ENCODE results near the gene MUC5AC.

DNA sequence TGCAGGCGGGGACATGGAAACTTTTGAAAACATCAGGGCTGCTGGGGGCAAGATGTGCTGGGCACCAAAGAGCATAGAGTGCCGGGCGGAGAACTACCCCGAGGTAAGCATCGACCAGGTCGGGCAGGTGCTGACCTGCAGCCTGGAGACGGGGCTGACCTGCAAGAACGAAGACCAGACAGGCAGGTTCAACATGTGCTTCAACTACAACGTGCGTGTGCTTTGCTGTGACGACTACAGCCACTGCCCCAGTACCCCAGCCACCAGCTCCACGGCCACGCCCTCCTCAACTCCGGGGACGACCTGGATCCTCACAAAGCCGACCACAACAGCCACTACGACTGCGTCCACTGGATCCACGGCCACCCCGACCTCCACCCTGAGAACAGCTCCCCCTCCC lies 84.5 kb downstream of the MUC5AC start:
- TF ChIP-seq CTCF (conservative IDR thresholded peaks at IDR 0.05; ENCODE audit: low read depth, low read length) = no peak
- no peak for TF ChIP-seq EZH2 (IDR thresholded peaks at IDR 0.05; ENCODE audit: low read length, unreplicated experiment)
- TF ChIP-seq EZH2phosphoT487 (IDR thresholded peaks at IDR 0.05; ENCODE audit: borderline replicate concordance, low read length) = no peak
